ENCODE measurements around the gene GRM7.

DNA sequence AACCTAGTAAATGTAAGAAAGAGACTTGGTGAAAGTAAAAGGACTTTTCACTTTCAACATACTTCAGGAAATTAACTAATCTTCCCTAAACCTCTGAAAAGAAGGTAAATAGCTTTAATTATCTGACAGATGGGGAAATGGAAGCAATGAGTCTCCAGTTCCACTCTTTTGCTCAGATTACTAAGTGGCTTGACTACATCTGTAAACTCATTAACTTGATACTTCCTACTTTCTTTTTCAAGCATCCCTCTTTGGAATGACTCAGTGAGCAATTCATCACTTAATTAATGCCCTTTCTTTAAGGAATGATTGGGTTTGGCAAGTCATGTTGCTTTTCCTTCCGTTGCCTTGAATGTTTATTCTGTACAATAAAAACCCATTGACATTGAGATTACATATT lies 234.2 kb downstream of the GRM7 start:
- TF ChIP-seq JUND (IDR thresholded peaks at IDR 0.05) (no peak), EGR1 (IDR thresholded peaks at IDR 0.05; ENCODE audit: low read depth in 2 of 2) (no peak), TAF1 (conservative IDR thresholded peaks at IDR 0.05) (no peak), NR2F2 (IDR thresholded peaks at IDR 0.05) (no peak), RAD21 (IDR thresholded peaks at IDR 0.05) (no peak), FOXA1 (IDR thresholded peaks at IDR 0.05) (no peak)
- TF ChIP-seq, protein P1, sequence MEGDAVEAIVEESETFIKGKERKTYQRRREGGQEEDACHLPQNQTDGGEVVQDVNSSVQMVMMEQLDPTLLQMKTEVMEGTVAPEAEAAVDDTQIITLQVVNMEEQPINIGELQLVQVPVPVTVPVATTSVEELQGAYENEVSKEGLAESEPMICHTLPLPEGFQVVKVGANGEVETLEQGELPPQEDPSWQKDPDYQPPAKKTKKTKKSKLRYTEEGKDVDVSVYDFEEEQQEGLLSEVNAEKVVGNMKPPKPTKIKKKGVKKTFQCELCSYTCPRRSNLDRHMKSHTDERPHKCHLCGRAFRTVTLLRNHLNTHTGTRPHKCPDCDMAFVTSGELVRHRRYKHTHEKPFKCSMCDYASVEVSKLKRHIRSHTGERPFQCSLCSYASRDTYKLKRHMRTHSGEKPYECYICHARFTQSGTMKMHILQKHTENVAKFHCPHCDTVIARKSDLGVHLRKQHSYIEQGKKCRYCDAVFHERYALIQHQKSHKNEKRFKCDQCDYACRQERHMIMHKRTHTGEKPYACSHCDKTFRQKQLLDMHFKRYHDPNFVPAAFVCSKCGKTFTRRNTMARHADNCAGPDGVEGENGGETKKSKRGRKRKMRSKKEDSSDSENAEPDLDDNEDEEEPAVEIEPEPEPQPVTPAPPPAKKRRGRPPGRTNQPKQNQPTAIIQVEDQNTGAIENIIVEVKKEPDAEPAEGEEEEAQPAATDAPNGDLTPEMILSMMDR (IDR thresholded peaks at IDR 0.05; ENCODE audit: low read depth, low read length, missing input control): no peak
- TF ChIP-seq, protein P2, sequence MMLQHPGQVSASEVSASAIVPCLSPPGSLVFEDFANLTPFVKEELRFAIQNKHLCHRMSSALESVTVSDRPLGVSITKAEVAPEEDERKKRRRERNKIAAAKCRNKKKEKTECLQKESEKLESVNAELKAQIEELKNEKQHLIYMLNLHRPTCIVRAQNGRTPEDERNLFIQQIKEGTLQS (IDR thresholded peaks at IDR 0.05): no peak
- TF ChIP-seq, protein P3, sequence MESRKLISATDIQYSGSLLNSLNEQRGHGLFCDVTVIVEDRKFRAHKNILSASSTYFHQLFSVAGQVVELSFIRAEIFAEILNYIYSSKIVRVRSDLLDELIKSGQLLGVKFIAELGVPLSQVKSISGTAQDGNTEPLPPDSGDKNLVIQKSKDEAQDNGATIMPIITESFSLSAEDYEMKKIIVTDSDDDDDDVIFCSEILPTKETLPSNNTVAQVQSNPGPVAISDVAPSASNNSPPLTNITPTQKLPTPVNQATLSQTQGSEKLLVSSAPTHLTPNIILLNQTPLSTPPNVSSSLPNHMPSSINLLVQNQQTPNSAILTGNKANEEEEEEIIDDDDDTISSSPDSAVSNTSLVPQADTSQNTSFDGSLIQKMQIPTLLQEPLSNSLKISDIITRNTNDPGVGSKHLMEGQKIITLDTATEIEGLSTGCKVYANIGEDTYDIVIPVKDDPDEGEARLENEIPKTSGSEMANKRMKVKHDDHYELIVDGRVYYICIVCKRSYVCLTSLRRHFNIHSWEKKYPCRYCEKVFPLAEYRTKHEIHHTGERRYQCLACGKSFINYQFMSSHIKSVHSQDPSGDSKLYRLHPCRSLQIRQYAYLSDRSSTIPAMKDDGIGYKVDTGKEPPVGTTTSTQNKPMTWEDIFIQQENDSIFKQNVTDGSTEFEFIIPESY (IDR thresholded peaks at IDR 0.05): no peak
- TF ChIP-seq, protein P4, sequence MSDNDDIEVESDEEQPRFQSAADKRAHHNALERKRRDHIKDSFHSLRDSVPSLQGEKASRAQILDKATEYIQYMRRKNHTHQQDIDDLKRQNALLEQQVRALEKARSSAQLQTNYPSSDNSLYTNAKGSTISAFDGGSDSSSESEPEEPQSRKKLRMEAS (IDR thresholded peaks at IDR 0.05): no peak

Measured in liver (tissue), 3 donors.